ENCODE results near the gene KRT73. TPM values are rescaled to one million over a fixed set of nuclear protein-coding genes. Genes with fewer than 3 reads are reported as not detected.

Gene KRT73
- total and polyA plus RNA-seq, 8 donors, result 0.06 to 0.34 (median 0.20) TPM; not detected in 2

- intact Hi-C loops (cut with DNase I), result no loop called here
- no peaks in the 10 kb centered on the region for H3K4me1 ChIP-seq
- TF ChIP-seq, protein P1, sequence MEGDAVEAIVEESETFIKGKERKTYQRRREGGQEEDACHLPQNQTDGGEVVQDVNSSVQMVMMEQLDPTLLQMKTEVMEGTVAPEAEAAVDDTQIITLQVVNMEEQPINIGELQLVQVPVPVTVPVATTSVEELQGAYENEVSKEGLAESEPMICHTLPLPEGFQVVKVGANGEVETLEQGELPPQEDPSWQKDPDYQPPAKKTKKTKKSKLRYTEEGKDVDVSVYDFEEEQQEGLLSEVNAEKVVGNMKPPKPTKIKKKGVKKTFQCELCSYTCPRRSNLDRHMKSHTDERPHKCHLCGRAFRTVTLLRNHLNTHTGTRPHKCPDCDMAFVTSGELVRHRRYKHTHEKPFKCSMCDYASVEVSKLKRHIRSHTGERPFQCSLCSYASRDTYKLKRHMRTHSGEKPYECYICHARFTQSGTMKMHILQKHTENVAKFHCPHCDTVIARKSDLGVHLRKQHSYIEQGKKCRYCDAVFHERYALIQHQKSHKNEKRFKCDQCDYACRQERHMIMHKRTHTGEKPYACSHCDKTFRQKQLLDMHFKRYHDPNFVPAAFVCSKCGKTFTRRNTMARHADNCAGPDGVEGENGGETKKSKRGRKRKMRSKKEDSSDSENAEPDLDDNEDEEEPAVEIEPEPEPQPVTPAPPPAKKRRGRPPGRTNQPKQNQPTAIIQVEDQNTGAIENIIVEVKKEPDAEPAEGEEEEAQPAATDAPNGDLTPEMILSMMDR (IDR thresholded peaks at IDR 0.05), result no peak
- H3K36me3 ChIP-seq, result no peaks in the 10 kb centered on the region
- no peak overlapping the region for H3K4me3 ChIP-seq
- DNase-seq (no peak), ATAC-seq (no peak)
- peaks cover 0 to 25% of the 10 kb centered on the region in 2 donors for H3K27me3 ChIP-seq
- no peaks in the 10 kb centered on the region for H3K9me3 ChIP-seq
- H3K27ac ChIP-seq, result no peak overlapping the region
Observed at GRCh38 chr12:52628111-52628507, 9.8 kb upstream of the KRT73 start.

DNA sequence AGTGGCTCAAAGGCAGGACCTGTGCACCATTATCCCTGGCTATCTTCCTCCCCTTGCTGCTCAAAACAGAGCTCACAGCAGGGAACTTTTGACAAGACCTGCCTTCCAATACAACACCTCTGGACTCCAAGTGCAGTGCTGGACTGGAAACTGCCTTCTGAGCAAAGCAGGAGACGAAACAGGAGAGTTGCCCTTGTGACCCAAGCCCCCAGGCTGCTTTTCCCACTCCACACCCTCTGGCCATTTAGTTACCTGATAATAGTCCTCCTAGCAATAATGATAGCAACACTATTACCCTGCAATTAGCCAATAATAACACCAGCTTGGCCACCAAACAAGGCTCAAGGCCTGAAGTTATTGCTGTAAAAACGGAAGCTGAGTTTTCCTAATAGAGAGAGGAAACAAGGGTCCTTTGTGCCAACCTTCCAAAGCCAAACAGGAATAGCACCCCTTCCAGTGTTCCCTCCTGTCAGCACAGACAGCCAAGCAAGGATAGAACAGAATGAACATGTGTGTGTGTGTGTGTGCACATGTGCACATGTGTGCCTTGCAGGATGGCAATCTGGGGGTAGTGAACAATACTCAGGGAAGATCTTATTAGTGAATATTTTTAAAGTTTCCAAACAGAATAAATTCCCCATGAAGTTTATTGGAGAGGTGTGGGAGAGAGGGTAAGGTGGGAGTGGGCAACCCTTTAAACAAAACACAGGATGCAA is 9.2 kb upstream of the KRT73 start:
- no peak for ATAC-seq
- H3K4me3 ChIP-seq, result no peak overlapping the region
- H3K9me3 ChIP-seq, result no peaks in the 10 kb centered on the region
- no peaks in the 10 kb centered on the region for H3K36me3 ChIP-seq
- TF ChIP-seq, protein P1 (IDR thresholded peaks at IDR 0.05), result no peak
- H3K27me3 ChIP-seq, result peaks cover 0 to 25% of the 10 kb centered on the region in 2 donors
- no peaks in the 10 kb centered on the region for H3K4me1 ChIP-seq
- DNase-seq, result no peak
- no peak overlapping the region for H3K27ac ChIP-seq
- intact Hi-C loops (cut with DNase I), result no loop called here

DNA sequence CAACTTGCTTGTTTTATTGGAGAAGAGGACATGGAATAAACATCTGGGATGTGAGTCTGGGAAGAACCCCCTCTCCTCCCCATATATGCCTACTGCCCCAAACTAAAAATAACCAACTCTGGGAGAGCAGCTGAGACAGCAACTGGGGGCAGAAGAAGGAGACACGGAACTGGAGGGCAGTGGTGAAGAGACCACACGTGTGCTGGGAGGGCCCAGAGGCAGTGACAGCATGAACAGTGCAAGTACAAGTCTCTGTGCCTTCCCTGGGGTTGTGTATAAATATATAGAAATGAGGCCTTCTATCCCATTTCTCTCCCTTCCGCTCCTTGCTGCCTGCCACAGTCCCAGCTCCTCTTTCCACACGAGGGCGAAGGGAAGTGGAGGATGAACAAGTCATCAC is 4.0 kb upstream of the KRT73 start:
- intact Hi-C loops (cut with DNase I), result no loop called here
- no peak for ATAC-seq
- H3K27me3 ChIP-seq, result peaks cover 0 to 16% of the 10 kb centered on the region in 2 donors

GRCh38 chr12:52618866-52619265 is 507 bp upstream of the KRT73 start:
- ATAC-seq (no peak), DNase-seq (no peak)
- Histone ChIP-seq H3K36me3 (no peaks in the 10 kb centered on the region), H3K27ac (no peak overlapping the region), H3K4me1 (no peaks in the 10 kb centered on the region), H3K27me3 (peaks cover 0 to 29% of the 10 kb centered on the region in 2 donors), H3K9me3 (no peaks in the 10 kb centered on the region), H3K4me3 (no peak overlapping the region)
- TF ChIP-seq, protein P1 (IDR thresholded peaks at IDR 0.05), result no peak
- intact Hi-C loops (cut with DNase I), result no loop called here

More for the DNA sequence above, 4.0 kb upstream of the KRT73 start:
- no peak overlapping the region for H3K27ac ChIP-seq
- TF ChIP-seq, protein P1 (IDR thresholded peaks at IDR 0.05), result no peak
- no peaks in the 10 kb centered on the region for H3K4me1 ChIP-seq
- no peak overlapping the region for H3K4me3 ChIP-seq
- no peaks in the 10 kb centered on the region for H3K9me3 ChIP-seq
- no peaks in the 10 kb centered on the region for H3K36me3 ChIP-seq
- DNase-seq, result no peak

- H3K36me3 ChIP-seq, result no peaks in the 10 kb centered on the region
- H3K4me1 ChIP-seq, result no peaks in the 10 kb centered on the region
- no peaks in the 10 kb centered on the region for H3K9me3 ChIP-seq
- ATAC-seq (no peak), DNase-seq (no peak)
- no peak overlapping the region for H3K27ac ChIP-seq
- peaks cover 0 to 29% of the 10 kb centered on the region in 2 donors for H3K27me3 ChIP-seq
- intact Hi-C loops (cut with DNase I), result no loop called here
- no peak overlapping the region for H3K4me3 ChIP-seq
- TF ChIP-seq, protein P1 (IDR thresholded peaks at IDR 0.05), result no peak
Observed at GRCh38 chr12:52617403-52617785, 965 bp downstream of the KRT73 start.
